ENCODE measurements around the gene PCDHGB2. TPM values are rescaled to one million over a fixed set of nuclear protein-coding genes. Genes with fewer than 3 reads are reported as not detected.

Gene PCDHGB2
- total RNA-seq, 1 donor = 4.1 TPM

GRCh38 chr5:141397756-141398551, 38.2 kb downstream of the PCDHGB2 start, which contains the start of gene PCDHGB5:
TSS of gene PCDHGB5 (plus strand) at chr5:141397947. CDS start at chr5:141398128, 181 bp downstream.

DNA sequence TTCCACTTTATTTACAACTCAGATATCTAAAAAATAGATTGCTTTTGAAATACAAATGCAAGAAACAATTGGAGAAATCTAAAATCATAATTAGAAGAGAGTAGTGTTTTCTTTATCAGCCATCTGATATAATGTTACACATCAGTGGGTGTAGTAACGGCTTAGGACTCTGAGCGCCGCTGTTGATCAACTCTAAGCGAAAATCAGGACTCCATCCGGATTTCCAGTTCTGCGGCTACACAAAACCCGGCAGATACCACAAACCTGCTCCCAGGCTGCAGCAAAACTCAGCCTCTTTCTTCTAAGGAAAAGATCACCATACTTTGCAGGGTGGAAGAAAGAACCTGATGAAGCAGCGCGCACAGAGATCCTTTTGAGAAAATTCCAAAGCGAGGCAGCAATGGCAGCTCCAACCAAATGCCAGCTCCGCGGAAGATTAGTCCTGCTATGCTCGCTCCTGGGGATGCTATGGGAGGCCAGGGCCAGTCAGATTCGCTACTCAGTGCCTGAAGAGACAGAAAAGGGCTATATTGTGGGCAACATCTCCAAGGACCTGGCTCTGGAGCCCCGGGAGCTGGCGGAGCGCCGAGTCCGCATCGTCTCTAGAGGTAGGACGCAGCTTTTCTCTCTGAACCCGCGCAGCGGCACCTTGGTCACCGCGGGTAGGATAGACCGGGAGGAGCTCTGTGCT, 42.9 kb downstream of the PCDHGB2 start, which contains the start of gene PCDHGA9:
Gene PCDHGA9, plus strand, starts transcription at position 226 of the 691 bp plus-strand sequence. Its CDS starts 175 bp downstream, at position 401.

DNA sequence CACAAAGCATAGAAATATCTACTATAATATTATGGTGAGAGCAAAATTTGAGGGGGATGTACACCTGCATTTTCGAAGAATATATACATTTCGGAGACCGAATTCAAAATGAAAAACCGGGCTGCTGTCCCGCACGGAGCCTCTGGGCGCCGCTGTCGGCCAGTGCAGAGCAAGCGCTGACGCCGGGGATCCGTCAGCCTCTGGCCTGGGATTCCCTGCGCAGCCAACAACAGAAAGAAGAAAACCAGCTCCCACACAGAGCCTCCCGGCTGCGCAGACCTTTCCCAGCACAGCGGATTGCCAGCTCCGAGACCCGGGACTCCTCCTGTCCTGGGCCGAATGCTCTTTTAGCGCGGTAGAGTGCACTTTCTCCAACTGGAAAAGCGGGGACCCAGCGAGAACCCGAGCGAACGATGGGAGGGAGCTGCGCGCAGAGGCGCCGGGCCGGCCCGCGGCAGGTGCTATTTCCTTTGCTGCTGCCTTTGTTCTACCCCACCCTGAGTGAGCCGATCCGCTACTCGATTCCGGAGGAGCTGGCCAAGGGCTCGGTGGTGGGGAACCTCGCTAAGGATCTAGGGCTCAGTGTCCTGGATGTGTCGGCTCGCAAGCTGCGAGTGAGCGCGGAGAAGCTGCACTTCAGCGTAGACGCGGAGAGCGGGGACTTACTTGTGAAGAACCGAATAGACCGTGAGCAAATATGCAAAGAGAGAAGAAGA, 48.2 kb downstream of the PCDHGB2 start, which contains the start of gene PCDHGB6:
Gene PCDHGB6, plus strand, starts transcription at position 232 of the 716 bp plus-strand sequence. Its CDS starts 182 bp downstream, at position 414.

Other genes starting within 250 kb of the PCDHGB2 start
- 0.49 TPM in 2 replicates for gene PCDHB4, start 238.2 kb upstream of the PCDHGB2 start, total RNA-seq
- gene PCDHB5, start 224.8 kb upstream of the PCDHGB2 start, total RNA-seq = 1.1 and 1.2 TPM in 2 replicates
- gene PCDHB6, start 209.9 kb upstream of the PCDHGB2 start, total RNA-seq = 0.49 and 0.73 TPM in 2 replicates
- 1.1 and 2.1 TPM in 2 replicates for gene PCDHB7, start 187.3 kb upstream of the PCDHGB2 start, total RNA-seq
- gene PCDHB8, start 182.2 kb upstream of the PCDHGB2 start, total RNA-seq = 1.2 and 1.5 TPM in 2 replicates
- 0.81 and 1.8 TPM in 2 replicates for gene PCDHB16, start 177.6 kb upstream of the PCDHGB2 start, total RNA-seq
- gene PCDHB9, start 172.8 kb upstream of the PCDHGB2 start, total RNA-seq = 0.97 and 2.2 TPM in 2 replicates
- gene PCDHB10, start 167.6 kb upstream of the PCDHGB2 start, total RNA-seq = 0.81 and 0.97 TPM in 2 replicates
- gene PCDHB11, start 160.4 kb upstream of the PCDHGB2 start, total RNA-seq = 0.73 and 0.81 TPM in 2 replicates
- 0.32 and 0.97 TPM in 2 replicates for gene PCDHB12, start 151.3 kb upstream of the PCDHGB2 start, total RNA-seq
- 1.2 and 1.3 TPM in 2 replicates for gene PCDHB13, start 146.1 kb upstream of the PCDHGB2 start, total RNA-seq
- gene PCDHB14, start 136.7 kb upstream of the PCDHGB2 start, total RNA-seq = 0.61 and 1.3 TPM in 2 replicates
- gene PCDHB15, start 114.6 kb upstream of the PCDHGB2 start, total RNA-seq = 0.24 and 0.32 TPM in 2 replicates
- 1.3 and 1.9 TPM in 2 replicates for gene SLC25A2, start 55.9 kb upstream of the PCDHGB2 start, total RNA-seq
- gene TAF7, start 39.2 kb upstream of the PCDHGB2 start, total RNA-seq = 66.9 and 68.6 TPM in 2 replicates
- gene PCDHGA1, start 29.5 kb upstream of the PCDHGB2 start, total RNA-seq = 1.1 and 1.6 TPM in 2 replicates
- gene PCDHGA2, start 21.2 kb upstream of the PCDHGB2 start, total RNA-seq = 4.2 and 6.0 TPM in 2 replicates
- 4.9 and 5.7 TPM in 2 replicates for gene PCDHGA3, start 16.2 kb upstream of the PCDHGB2 start, total RNA-seq
- 3.5 and 4.2 TPM in 2 replicates for gene PCDHGB1, start 9.9 kb upstream of the PCDHGB2 start, total RNA-seq
- 7.8 and 8.9 TPM in 2 replicates for gene PCDHGA4, start 5.0 kb upstream of the PCDHGB2 start, total RNA-seq
- 3.2 and 4.0 TPM in 2 replicates for gene PCDHGA5, start 4.2 kb downstream of the PCDHGB2 start, total RNA-seq
- 6.8 and 7.7 TPM in 2 replicates for gene PCDHGB3, start 10.2 kb downstream of the PCDHGB2 start, total RNA-seq
- gene PCDHGA6, start 13.9 kb downstream of the PCDHGB2 start, total RNA-seq = 6.5 and 6.8 TPM in 2 replicates
- gene PCDHGA7, start 22.7 kb downstream of the PCDHGB2 start, total RNA-seq = 7.2 and 7.5 TPM in 2 replicates
- gene PCDHGB4, start 27.7 kb downstream of the PCDHGB2 start, total RNA-seq = 18.0 and 23.0 TPM in 2 replicates
- gene PCDHGA8, start 32.6 kb downstream of the PCDHGB2 start, total RNA-seq = 3.0 and 4.1 TPM in 2 replicates
- gene PCDHGB5, start 38.0 kb downstream of the PCDHGB2 start, total RNA-seq = 28.4 and 32.7 TPM in 2 replicates
- 7.1 and 7.3 TPM in 2 replicates for gene PCDHGA9, start 42.8 kb downstream of the PCDHGB2 start, total RNA-seq
- gene PCDHGB6, start 48.0 kb downstream of the PCDHGB2 start, total RNA-seq = 5.0 and 6.1 TPM in 2 replicates
- gene PCDHGA10, start 53.0 kb downstream of the PCDHGB2 start, total RNA-seq = 16.7 and 19.1 TPM in 2 replicates
- 20.2 and 20.3 TPM in 2 replicates for gene PCDHGB7, start 57.7 kb downstream of the PCDHGB2 start, total RNA-seq
- gene PCDHGA11, start 61.1 kb downstream of the PCDHGB2 start, total RNA-seq = 14.6 and 19.8 TPM in 2 replicates
- 23.6 and 37.8 TPM in 2 replicates for gene PCDHGA12, start 70.5 kb downstream of the PCDHGB2 start, total RNA-seq
- gene PCDHGC3, start 116.0 kb downstream of the PCDHGB2 start, total RNA-seq = 126 and 129 TPM in 2 replicates
- 6.3 and 6.5 TPM in 2 replicates for gene PCDHGC4, start 125.0 kb downstream of the PCDHGB2 start, total RNA-seq
- 4.5 and 4.7 TPM in 2 replicates for gene PCDHGC5, start 129.1 kb downstream of the PCDHGB2 start, total RNA-seq

Measured in hair follicle dermal papilla cell (primary cell).